Measurements from ENCODE around the gene SYK.

GRCh38 chr9:90827181-90827871, 25.7 kb downstream of the SYK start:
- TF ChIP-seq CTCF (IDR thresholded peaks at IDR 0.05 in 4 of 5, conservative IDR thresholded peaks at IDR 0.05 in 1 of 5) (no peak), POLR2A (IDR thresholded peaks at IDR 0.05) (no peak)
